NOMO-1 (cell line): ENCODE data around the gene RASGEF1C.
A peak's percentile ranks its signal among the peaks of the same experiment; 100 is the strongest.

Experiments used
- DNase-seq, 2 experiments: peaks; one replicate each; lab custom pipeline; 2025; ENCODE audit not compliant: unreplicated experiment in 2 of 2; lab: John Stamatoyannopoulos, UW

RASGEF1C gene

GRCh38 chr5:180209137-180209581 is at the start of gene RASGEF1C:
Gene RASGEF1C, minus strand, starts transcription at chr5:180209211. Its CDS starts 71,159 bp downstream, at chr5:180138052.
- DNase-seq = peak; percentile 48 to 74

- DNase-seq = no peak
Observed at GRCh38 chr5:180253036-180253824, 44.2 kb upstream of the RASGEF1C start.

- DNase-seq = no peak
Observed at GRCh38 chr5:180251887-180252286, 42.9 kb upstream of the RASGEF1C start.

- DNase-seq = no peak
Observed at GRCh38 chr5:180251141-180251540, 42.1 kb upstream of the RASGEF1C start.

- no peak for DNase-seq
Observed at GRCh38 chr5:180250329-180250728, 41.3 kb upstream of the RASGEF1C start.

GRCh38 chr5:180241600-180241999 is 32.6 kb upstream of the RASGEF1C start:
- DNase-seq = no peak

GRCh38 chr5:180238631-180239030 is 29.6 kb upstream of the RASGEF1C start:
- DNase-seq = no peak

- no peak for DNase-seq
Observed at GRCh38 chr5:180235846-180236245, 26.8 kb upstream of the RASGEF1C start.

GRCh38 chr5:180235077-180235476 is 26.1 kb upstream of the RASGEF1C start:
- DNase-seq = no peak

GRCh38 chr5:180234271-180234670 is 25.3 kb upstream of the RASGEF1C start:
- DNase-seq = no peak

GRCh38 chr5:180233729-180234128 is 24.7 kb upstream of the RASGEF1C start:
- DNase-seq = no peak

- DNase-seq = no peak
Observed at GRCh38 chr5:180230017-180230416, 21.0 kb upstream of the RASGEF1C start.

GRCh38 chr5:180222056-180222455 is 13.0 kb upstream of the RASGEF1C start:
- DNase-seq = no peak

- no peak for DNase-seq
Observed at GRCh38 chr5:180217797-180218196, 8.8 kb upstream of the RASGEF1C start.

- no peak for DNase-seq
Observed at GRCh38 chr5:180216646-180217171, 7.7 kb upstream of the RASGEF1C start.

- no peak for DNase-seq
Observed at GRCh38 chr5:180215783-180216630, 7.0 kb upstream of the RASGEF1C start.

- DNase-seq = no peak
Observed at GRCh38 chr5:180214870-180215770, 6.1 kb upstream of the RASGEF1C start.

- no peak for DNase-seq
Observed at GRCh38 chr5:180213657-180214207, 4.7 kb upstream of the RASGEF1C start.

GRCh38 chr5:180213256-180213600 is 4.2 kb upstream of the RASGEF1C start:
- DNase-seq = no peak
